ENCODE data around the gene LILRB2. TPM values are rescaled to one million over a fixed set of nuclear protein-coding genes. Genes with fewer than 3 reads are reported as not detected.

Gene LILRB2
- total RNA-seq, 2 experiments from 2014 or later = not detected

DNA sequence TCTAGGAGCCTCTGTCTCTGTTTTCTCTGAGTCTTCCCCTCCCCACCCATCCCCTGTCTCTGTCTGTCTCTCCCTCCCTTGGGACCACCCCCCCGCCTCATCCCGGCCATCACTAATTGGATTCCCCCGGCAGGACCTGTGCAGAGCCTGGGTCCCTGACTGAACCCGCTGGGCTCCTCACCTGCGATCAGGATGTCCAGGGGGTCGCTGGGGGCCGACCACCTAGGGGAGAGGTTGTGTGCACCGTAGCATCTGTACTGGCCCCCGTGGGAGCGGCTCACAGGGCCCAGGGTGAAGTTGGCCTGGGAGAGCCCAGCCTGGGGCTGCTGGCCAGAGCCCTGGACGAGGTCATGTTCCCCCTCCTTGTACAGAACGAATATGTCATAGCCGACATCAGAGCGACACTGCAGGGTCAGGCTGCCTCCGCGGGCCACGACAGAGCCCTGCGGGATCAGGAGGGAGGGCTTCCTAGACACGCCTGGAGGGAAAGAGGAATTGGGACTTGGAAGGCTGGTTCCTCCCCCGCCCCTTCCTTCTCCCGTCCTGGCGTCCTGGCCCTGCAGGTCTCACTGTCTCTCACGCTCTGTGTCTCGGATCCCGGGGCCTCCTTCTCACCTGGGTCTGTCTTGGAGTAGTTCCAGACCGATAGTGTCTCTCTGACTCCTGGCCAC is 25.7 kb downstream of the LILRB2 start:
- no peak for TF ChIP-seq CTCF (IDR thresholded peaks at IDR 0.05)
- ATAC-seq (no peak), DNase-seq (no peak)
- Mint-ChIP-seq H3K4me1 (ENCODE audit: low read depth) (no peaks in the 10 kb centered on the region), H3K27me3 (peaks cover 5% of the 10 kb centered on the region), H3K9me3 (no peaks in the 10 kb centered on the region), H3K36me3 (ENCODE audit: low read depth) (no peaks in the 10 kb centered on the region), H3K4me3 (no peak overlapping the region), H3K27ac (no peak overlapping the region)
- intact Hi-C loops (cut with micrococcal nuclease) = no loop called here
- POLR2A ChIA-PET = no interaction called here
- CTCF ChIA-PET = no interaction called here

GRCh38 chr19:54254195-54254906 is 26.6 kb downstream of the LILRB2 start:
- no peaks in the 10 kb centered on the region for H3K36me3 Mint-ChIP-seq (ENCODE audit: low read depth)
- POLR2A ChIA-PET = no interaction called here
- CTCF ChIA-PET = interaction anchor here (0.9 kb wide), 1 partner anchor 10 kb away, joined by 3 read pairs; no protein-coding TSS in a partner anchor
- no peak for TF ChIP-seq CTCF (IDR thresholded peaks at IDR 0.05)
- H3K4me1 Mint-ChIP-seq (ENCODE audit: low read depth) = no peaks in the 10 kb centered on the region
- DNase-seq = no peak
- H3K27ac Mint-ChIP-seq = no peak overlapping the region
- H3K27me3 Mint-ChIP-seq = peaks cover 7% of the 10 kb centered on the region
- no peaks in the 10 kb centered on the region for H3K9me3 Mint-ChIP-seq
- no peak for ATAC-seq
- intact Hi-C loops (cut with micrococcal nuclease) = no loop called here
- no peak overlapping the region for H3K4me3 Mint-ChIP-seq

DNA sequence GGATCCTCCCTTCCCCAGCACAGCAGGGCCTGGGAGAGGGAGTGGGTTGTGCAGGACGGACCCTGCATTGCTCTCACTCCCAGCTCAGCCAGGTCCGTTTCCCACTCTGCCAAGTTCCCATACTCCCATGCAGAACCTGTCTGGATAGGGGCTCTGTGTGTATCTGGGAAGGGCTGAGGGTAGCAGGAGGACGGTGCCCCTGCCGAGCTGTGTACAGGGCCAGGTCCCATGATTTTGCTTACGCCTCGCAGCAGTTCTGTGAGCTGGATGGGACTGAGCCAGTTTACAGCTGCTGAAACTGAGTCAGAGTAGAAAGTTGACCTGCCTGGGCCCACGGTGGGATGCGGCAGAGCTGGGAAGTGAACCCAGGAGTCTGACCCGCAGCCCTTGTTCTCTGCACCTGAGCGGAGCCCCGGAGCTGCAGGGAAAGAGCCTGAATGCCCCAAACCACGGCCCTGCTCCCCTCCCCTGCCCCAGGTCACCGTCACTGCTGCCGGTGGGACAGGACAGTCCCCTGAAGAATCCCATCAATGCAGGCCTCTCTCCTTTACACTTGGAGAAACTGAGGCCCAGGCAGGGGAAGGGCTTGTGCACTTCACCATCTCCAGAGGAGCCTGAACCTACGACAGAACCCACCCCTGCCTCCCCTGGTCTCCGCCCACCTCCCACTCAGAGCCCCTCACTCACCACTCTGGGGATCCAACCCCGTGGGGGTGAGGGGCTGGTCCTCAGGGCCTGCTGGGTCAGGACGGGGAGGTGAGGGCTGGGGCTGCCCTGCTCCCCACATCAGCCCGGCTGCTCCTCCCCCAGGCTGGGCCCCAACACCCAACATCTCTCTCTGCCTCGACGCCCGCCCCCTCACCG is 27.3 kb downstream of the LILRB2 start:
- intact Hi-C loops (cut with micrococcal nuclease) = no loop called here
- no peaks in the 10 kb centered on the region for H3K36me3 Mint-ChIP-seq (ENCODE audit: low read depth)
- no peaks in the 10 kb centered on the region for H3K9me3 Mint-ChIP-seq
- no peaks in the 10 kb centered on the region for H3K4me1 Mint-ChIP-seq (ENCODE audit: low read depth)
- no peak for DNase-seq
- POLR2A ChIA-PET = no interaction called here
- ATAC-seq = no peak
- CTCF ChIA-PET = interaction anchor here (0.9 kb wide), 1 partner anchor 11 kb away, joined by 3 read pairs; no protein-coding TSS in a partner anchor
- TF ChIP-seq CTCF (IDR thresholded peaks at IDR 0.05) = no peak
- no peak overlapping the region for H3K27ac Mint-ChIP-seq
- no peak overlapping the region for H3K4me3 Mint-ChIP-seq
- H3K27me3 Mint-ChIP-seq = peaks cover 7% of the 10 kb centered on the region

DNA sequence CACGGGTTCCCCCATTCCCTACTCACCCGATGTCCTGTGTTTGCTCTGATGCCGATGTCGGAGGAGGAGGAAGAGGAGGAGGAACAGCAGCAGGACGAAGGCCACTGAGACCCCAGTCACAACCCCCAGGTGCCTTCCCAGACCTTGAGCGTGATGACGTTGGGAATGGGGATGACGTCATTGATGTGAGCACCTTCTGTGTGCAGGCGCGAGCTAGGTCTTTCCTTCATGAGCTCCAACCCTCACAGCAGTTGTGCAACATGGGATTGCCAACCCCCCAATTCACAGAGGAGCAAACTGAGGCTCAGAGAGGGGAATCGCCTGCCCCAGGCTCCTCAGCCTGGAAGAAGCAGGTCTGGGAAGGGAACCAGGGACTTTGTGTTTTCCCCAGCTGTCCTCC is 28.1 kb downstream of the LILRB2 start:
- H3K27me3 Mint-ChIP-seq = peaks cover 7% of the 10 kb centered on the region
- no peaks in the 10 kb centered on the region for H3K36me3 Mint-ChIP-seq (ENCODE audit: low read depth)
- H3K4me1 Mint-ChIP-seq (ENCODE audit: low read depth) = peaks cover 5% of the 10 kb centered on the region
- H3K27ac Mint-ChIP-seq = no peak overlapping the region
- TF ChIP-seq CTCF (IDR thresholded peaks at IDR 0.05) = no peak
- ChIA-PET CTCF (no interaction called here), POLR2A (no interaction called here)
- intact Hi-C loops (cut with micrococcal nuclease) = no loop called here
- no peak for ATAC-seq
- H3K9me3 Mint-ChIP-seq = no peaks in the 10 kb centered on the region
- no peak overlapping the region for H3K4me3 Mint-ChIP-seq
- no peak for DNase-seq

Data from activated CD8-positive, alpha-beta T cell treated with anti-CD3 and anti-CD28 coated beads for 36 hours (primary cell).